ENCODE results near the gene KIAA0753. TPM values are rescaled to one million over a fixed set of nuclear protein-coding genes. Genes with fewer than 3 reads are reported as not detected.

The KIAA0753 gene
- total and polyA plus RNA-seq, 2 of the 13 experiments (the other 11 are each of a cell fraction or from before 2014, with no cell fraction given), result 5.2 to 9.1 TPM

GRCh38 chr17:6669479-6670212 is 29.1 kb upstream of the KIAA0753 start:
- Histone ChIP-seq H3K4me2 (ENCODE audit: low read depth, low read length) (no peak overlapping the region), H3K79me2 (ENCODE audit: insufficient read depth, low read length) (no peaks in the 10 kb centered on the region), H4K20me1 (ENCODE audit: insufficient read depth, low read length) (no peaks in the 10 kb centered on the region), H3K9me3 (ENCODE audit: low read length) (no peaks in the 10 kb centered on the region), H3K27ac (ENCODE audit: extremely low read length, insufficient read depth, low read length) (no peak overlapping the region), H3K4me1 (ENCODE audit: insufficient read depth, low read length) (peaks cover 51% of the 10 kb centered on the region), H3K9ac (ENCODE audit: insufficient read depth, low read depth, low read length) (no peak overlapping the region), H3K4me3 (replicated peaks in 1 of 3; ENCODE audit: insufficient read depth in 1 of 3, low read depth in 2 of 3, low read length in 3 of 3) (no peak overlapping the region), H3K27me3 (ENCODE audit: control insufficient read depth in 1 of 2, insufficient read depth in 2 of 2, low read length in 2 of 2) (no peaks in the 10 kb centered on the region), H2AFZ (ENCODE audit: low read length) (no peak overlapping the region), H3K36me3 (replicated peaks in 1 of 2; ENCODE audit: control insufficient read depth in 1 of 2, insufficient read depth in 2 of 2, low read length in 2 of 2) (no peaks in the 10 kb centered on the region)
- over 99% methylated on average over 10 of the region's 10 CpGs for WGBS (ENCODE audit: low lambda C conversion rate)
- in situ Hi-C loops (cut with HindIII; ENCODE audit: extremely low pct_ligation_motif_present, low pct_unique_long_range_greater_than_20kb), result loop anchor here (5.0 to 10.0 kb wide), 3 partner anchors 43 to 345 kb away; partner anchors contain the start of genes RNASEK, SLC13A5 and TEKT1
- ATAC-seq (no peak), FAIRE-seq (no peak), DNase-seq (ENCODE audit: low spot score) (no peak)
- intact Hi-C loops (cut with micrococcal nuclease; ENCODE audit: unreplicated experiment), result no loop called here
- POLR2A ChIA-PET, result interaction anchor here (1.2 to 4.3 kb wide), 4 partner anchors 7 to 43 kb away, joined by 3 to 33 read pairs (median 8); partner anchors contain the start of gene SLC13A5
- CTCF ChIA-PET (ENCODE audit: low intra/inter-chr PET ratio, low total read pairs), result no interaction called here
- no TSS peak for BruUV-seq (replicated peaks)
- TF ChIP-seq HNRNPL (IDR thresholded peaks at IDR 0.05; ENCODE audit: low read depth, low read length), result peak; percentile 31; the same call in 1 of the 2 replicates
- TF ChIP-seq NCOA2 (CRISPR knock-in tag; IDR thresholded peaks at IDR 0.05), result no peak

- Histone ChIP-seq H2AFZ (ENCODE audit: low read length) (no peak overlapping the region), H3K27ac (ENCODE audit: extremely low read length, insufficient read depth, low read length) (peak overlapping the region; percentile 29), H3K4me3 (replicated peaks in 1 of 3; ENCODE audit: insufficient read depth in 1 of 3, low read depth in 2 of 3, low read length in 3 of 3) (no peak overlapping the region), H3K9ac (ENCODE audit: insufficient read depth, low read depth, low read length) (no peak overlapping the region), H3K27me3 (ENCODE audit: control insufficient read depth in 1 of 2, insufficient read depth in 2 of 2, low read length in 2 of 2) (no peaks in the 10 kb centered on the region), H4K20me1 (ENCODE audit: insufficient read depth, low read length) (no peaks in the 10 kb centered on the region), H3K9me3 (ENCODE audit: low read length) (no peaks in the 10 kb centered on the region), H3K36me3 (replicated peaks in 1 of 2; ENCODE audit: control insufficient read depth in 1 of 2, insufficient read depth in 2 of 2, low read length in 2 of 2) (no peaks in the 10 kb centered on the region), H3K79me2 (ENCODE audit: insufficient read depth, low read length) (no peaks in the 10 kb centered on the region), H3K4me2 (ENCODE audit: low read depth, low read length) (peak overlapping the region; percentile 37; the same call in 1 of the 2 replicates), H3K4me1 (ENCODE audit: insufficient read depth, low read length) (peaks cover 51% of the 10 kb centered on the region)
- in situ Hi-C loops (cut with HindIII; ENCODE audit: extremely low pct_ligation_motif_present, low pct_unique_long_range_greater_than_20kb), result loop anchor here (5.0 to 10.0 kb wide), 3 partner anchors 43 to 346 kb away; partner anchors contain the start of genes RNASEK, SLC13A5 and TEKT1
- FAIRE-seq, result no peak
- peak; percentile 65 for DNase-seq (ENCODE audit: low spot score)
- no TSS peak for BruUV-seq (replicated peaks)
- intact Hi-C loops (cut with micrococcal nuclease; ENCODE audit: unreplicated experiment), result no loop called here
- 48% methylated on average over 14 of the region's 14 CpGs for WGBS (ENCODE audit: low lambda C conversion rate)
- CTCF ChIA-PET (ENCODE audit: low intra/inter-chr PET ratio, low total read pairs), result interaction anchor here (1.2 kb wide), 1 partner anchor 44 kb away, joined by 4 read pairs; the partner anchor contains the start of gene SLC13A5
- ATAC-seq, result peak; percentile 23
- POLR2A ChIA-PET, result interaction anchor here (1.2 to 4.3 kb wide), 3 partner anchors 8 to 44 kb away, joined by 3 to 33 read pairs (median 8); partner anchors contain the start of gene SLC13A5
- TF ChIP-seq ARID5B (CRISPR knock-in tag; IDR thresholded peaks at IDR 0.05), result peak; percentile 58
- no peak for TF ChIP-seq KAT8 (CRISPR knock-in tag; IDR thresholded peaks at IDR 0.05)
- TF ChIP-seq REXO4 (CRISPR knock-in tag; IDR thresholded peaks at IDR 0.05; ENCODE audit: borderline replicate concordance), result no peak
- TF ChIP-seq ERF (CRISPR knock-in tag; IDR thresholded peaks at IDR 0.05), result 0 out of 2 replicates have a peak, but pooled peaks have one; percentile 16
- TF ChIP-seq PPARG (CRISPR knock-in tag; conservative IDR thresholded peaks at IDR 0.05), result peak; percentile 84
- TF ChIP-seq PATZ1 (CRISPR knock-in tag; IDR thresholded peaks at IDR 0.05), result peak; percentile 28; the same call in 1 of the 2 replicates
- TF ChIP-seq SOX6 (IDR thresholded peaks at IDR 0.05), result no peak
- TF ChIP-seq SOX6 (CRISPR knock-in tag; IDR thresholded peaks at IDR 0.05), result 0 out of 2 replicates have a peak, but pooled peaks have one; percentile 7
- peak; percentile 88 for TF ChIP-seq HNRNPL (IDR thresholded peaks at IDR 0.05; ENCODE audit: low read depth, low read length)
These were observed 28.4 kb upstream of the KIAA0753 start for GRCh38 chr17:6668727-6669425.
